Measurements from ENCODE around the gene B4GALT6.

DNA sequence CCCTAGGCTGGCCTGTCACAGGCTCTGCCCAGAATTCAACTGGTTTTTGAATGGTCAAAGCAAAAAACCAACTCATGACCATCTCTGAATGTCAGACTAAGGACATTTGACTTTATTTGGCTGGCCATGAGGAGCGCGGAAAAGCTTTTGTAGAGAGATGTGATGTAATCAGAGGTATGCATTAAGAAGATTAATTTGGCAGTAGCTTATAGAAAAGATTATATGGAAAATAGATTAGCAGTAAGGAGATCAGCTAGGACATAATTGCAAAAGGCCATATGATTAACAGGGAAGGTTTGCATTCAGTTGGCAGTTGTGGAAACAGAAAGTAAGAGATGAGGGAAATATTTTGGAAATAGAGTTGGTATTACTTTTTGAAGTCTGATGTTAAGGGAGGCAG is 105.0 kb downstream of the B4GALT6 start:
- TF ChIP-seq CTCF (IDR thresholded peaks at IDR 0.05) (no peak), POLR2A (IDR thresholded peaks at IDR 0.05) (no peak)
